ENCODE measurements around the gene VTA1.
"Not testable (repeated sequence)": the region's sequence is repeated elsewhere in the genome, so short reads cannot be mapped to it uniquely, and the experiment has no call there.

Gene VTA1

DNA sequence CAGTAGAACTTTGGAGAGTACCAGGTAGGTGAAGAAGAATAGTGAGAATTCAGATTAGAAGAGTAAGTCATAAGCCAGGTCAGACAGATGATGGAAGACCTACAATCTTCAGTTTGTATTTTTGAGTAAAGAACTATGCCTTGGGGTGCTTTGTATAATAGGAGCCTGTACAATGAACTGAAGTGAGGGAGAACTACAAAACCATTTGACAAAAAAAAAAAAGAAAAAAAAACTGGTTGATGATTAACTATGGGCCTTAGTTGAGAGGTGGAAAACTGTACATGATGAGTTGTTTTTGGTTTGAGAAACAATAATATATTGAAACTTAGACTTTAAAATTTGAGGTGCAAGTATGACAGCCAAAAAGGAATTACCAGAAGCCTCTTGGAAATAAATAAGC is 25.7 kb downstream of the VTA1 start:
- no peak for DNase-seq

DNA sequence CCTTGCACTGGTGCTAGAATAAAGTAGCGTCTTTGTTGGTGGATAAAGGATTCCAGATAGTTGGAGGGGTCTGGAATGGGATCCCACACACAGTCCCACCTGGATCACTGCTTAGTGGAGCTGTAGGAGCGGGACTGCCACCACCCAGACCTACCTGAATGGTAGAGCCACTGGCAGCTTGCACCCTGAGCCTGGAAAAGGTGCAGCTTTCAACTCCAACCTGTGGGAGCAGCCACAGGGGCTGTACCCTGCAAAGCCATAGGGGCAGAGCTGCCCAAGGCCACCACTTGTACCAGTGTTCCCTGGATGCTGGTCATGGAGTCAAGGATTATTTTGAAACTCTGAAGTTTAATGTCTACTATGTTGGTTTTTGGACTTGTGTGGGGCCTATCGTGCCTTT is 26.9 kb downstream of the VTA1 start:
- no peak for DNase-seq

DNA sequence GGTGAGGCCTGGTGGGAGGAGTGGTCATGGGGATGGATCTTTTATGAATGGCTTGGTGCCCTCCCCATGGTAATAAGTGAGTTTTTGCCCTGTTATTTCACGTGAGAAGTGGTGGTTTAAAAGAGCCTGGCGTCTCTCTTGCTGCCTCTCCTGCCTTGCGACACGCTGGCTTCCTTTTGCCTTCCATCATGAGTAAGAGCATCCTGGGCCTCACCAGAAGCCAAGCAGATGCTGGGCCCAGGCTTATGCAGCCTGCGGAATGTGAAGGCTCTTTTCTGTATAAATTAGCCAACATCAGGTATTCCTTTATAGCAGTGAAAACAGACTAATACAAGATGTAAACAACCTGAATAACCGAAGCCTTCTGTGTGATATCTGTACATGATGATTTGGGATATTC is 27.6 kb downstream of the VTA1 start:
- DNase-seq, result no peak

DNA sequence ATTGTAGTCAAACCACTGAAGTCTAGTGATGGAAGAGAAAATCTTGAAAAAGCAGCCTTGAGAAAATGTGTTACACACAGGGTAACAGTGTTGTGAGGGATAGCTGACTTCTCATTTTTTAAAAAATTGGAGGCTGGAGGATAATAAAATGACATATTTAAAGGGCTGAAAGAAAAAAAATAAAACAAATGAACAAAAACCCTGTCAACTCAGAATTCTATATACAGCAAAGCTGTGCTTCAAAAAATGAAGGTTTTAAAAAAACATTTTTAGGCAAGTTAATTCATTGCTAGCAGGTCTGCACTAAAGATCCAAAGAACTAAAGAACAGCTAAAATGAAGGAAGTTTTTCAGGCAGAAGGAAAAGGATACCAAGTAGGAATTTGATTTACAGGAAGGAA is 31.1 kb downstream of the VTA1 start:
- no peak for DNase-seq

DNA sequence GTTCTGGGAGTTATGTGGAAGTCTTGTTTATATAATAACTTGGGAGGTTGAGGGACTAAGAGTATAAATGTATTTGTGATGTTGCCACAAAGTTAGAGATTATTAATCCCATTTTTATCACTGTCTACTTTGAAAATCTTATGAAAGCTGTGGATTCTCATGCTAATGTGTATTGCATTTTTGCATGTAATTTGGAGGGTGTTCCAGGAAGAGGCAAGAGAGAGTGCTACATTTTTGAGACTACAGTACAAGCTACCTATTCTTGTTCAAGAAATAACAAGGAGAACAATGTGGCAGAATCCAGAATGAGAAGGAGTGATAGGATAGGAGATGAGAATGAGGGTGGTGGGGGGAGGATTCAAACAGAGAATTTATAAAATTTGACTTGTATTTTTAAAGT is 34.9 kb downstream of the VTA1 start:
- no peak for DNase-seq

DNA sequence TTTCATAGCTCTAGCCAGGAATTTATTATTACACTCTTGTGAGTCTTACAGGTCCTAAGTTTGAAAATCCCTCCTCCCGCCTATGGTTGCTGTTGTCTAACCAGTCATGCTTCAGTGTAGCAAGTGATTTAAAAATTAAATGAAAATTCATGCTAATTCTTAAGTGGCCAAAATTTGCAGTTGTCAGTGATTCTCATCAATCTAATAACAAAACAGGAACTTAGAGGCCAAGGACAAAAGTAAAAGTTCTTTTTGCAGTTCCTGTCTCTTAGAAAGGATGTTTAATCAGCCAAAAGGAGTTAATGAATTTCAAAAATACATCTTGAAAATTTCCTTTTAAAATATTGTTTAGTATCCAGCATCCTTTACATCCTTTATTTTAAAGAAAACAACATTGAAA is 36.3 kb downstream of the VTA1 start:
- DNase-seq, result no peak

DNA sequence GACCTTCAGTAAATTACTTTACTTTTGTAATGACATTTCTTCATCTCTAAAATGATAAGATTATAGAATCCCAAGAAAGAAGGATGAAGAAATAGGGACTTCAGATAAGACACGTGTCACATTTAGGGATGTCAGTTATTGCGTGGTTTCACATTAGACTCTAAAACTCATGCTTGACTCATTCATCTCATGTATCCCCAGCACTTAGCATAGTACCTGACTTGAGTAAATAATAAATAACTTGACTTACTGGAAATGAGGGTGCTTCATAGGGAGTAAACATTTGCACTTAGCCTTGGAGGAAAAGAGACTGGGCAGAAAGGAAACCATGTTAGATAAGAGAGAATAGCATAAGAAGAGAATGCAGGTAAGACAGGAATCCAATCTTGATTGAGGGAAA is 37.2 kb downstream of the VTA1 start:
- DNase-seq, result no peak

DNA sequence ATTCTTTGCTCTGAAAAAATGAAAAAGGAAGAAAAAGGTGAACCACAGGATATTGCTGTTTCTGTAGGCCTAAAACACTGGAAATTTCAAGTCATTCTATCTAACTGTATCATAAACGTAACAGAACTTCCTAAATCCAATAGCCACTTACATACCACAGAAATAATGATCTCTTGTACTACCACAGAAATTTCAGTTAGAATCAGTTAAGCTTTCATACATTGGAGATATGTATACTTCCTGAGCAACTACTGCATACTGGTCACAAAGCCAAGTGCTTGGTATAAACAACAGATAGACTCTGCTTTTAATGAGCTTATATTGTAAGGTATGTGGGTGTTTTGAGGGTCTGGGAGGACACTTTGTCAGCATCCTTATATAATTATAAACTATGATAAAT is 38.6 kb downstream of the VTA1 start:
- DNase-seq, result no peak

DNA sequence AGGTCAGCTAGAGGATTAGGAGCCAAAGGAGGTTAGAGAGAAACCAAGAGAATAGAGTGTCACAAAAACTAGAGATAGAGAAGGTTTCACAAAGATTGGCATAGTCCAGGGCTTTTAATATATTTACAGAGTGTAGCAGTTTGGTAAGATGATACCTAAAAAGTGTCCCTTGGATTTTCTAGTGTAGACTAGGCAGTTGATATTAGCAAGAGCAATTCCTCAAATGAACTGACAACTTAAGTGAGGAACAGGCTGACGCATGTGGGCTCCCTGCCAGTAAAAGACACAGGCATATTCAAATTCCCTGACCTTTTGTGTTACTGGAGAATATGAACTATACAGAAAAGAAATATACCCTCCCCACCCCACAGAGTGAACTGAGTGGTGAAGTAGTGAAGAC is 40.1 kb downstream of the VTA1 start:
- DNase-seq, result no peak

DNA sequence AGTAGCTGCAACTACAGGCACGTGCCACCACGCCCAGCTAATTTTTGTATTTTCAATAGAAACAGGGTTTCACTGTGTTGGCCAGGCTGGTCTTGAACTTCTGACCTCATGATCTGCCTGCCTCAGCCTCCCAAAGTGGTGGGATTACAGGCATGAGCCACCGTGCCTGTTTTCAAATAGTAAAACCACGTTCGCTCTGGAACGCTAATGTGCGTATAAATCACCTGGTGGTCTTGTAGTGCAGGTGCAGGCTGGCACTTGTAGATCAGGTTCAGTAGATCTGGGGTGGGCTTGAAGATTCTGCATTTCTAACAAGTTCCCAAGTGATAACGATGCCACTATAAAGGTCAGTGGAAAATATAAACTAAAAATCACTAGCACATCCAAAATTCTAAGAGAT is 41.3 kb downstream of the VTA1 start:
- not testable (repeated sequence) for DNase-seq

DNA sequence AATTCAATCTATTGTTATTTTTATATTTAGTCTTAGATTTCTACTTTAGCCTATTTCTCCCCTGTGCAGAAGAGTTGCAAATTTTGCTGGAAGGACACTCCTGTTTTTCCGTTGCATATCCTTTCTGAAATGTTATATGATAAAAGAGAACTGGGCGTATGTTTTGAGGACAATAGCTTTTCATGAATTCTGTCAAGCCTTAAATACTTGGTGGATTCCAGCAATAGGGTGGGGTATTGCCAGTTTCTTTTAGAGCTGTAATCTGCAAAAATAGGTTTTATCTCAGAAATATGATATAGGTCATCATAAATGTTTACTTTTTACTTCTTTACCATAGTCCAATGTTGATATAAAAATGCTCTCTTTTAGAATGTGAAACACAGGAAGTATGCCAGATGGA is 42.0 kb downstream of the VTA1 start:
- no peak for DNase-seq

DNA sequence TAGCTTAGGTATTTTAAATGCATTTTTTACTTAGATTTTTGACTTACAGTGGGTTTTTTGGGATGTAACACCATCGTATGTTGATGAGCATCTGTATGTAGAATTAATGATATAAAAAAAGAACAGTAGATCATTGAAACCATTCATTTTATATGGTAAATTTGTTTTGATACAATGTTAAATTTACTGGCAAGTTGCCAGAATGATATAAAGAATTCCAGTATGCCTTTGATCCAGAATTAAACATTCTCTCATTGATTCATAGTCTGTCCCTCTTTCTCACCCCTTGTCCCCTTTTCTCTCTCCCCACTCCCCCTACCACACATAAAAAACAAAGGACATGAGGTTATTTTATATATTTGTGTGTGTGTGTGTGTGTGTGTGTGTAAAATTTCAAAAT is 45.3 kb downstream of the VTA1 start:
- DNase-seq, result no peak

DNA sequence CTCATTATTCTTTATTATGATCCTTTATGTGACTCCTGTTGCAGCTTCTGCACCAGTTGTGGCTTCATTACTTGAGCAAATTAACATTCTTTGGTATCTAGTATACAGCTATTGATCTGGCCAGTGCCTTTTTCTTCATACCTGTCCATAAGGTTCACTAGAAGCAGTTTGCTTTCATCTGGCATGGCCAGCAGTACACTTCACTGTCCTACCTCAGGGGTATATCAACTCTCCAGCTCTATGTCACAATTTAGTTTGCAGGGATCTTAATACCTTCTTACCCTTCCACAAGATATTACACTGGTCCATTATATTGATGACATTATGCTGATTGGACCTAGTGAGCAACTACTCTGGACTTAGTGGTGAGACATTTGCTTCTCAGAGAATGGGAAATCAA is 46.6 kb downstream of the VTA1 start:
- no peak for DNase-seq

DNA sequence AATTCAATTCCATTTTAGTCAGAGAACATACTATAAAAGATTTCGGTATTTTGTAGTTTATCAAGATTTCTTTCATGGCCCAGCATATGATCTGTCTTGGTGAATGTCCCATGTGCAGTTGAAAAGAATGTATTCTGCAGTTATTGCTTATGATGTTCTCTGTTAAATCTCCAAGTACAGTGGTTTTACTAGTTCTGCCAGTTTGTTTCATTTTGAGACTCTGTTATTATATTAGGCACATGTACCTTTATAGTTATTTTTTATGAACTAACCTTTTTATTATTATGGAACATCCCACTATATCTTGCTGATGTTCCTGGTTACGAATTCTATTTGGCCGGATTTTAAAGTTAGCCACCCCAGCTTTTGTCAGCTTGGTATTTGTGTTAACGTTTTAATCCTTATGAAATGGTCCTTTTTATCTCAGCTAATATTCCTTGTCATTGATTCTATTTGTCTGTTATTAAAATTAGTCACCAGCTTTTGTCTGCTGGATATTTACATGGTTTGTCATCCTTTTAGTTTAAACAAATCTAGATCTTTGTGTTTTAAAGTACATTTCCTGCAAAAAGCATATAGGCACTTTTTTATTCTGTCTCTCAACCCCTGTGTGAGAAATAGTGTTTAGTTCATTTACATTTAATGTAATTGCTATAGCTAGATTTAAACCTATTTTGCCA is 48.9 kb downstream of the VTA1 start:
- DNase-seq, result no peak

DNA sequence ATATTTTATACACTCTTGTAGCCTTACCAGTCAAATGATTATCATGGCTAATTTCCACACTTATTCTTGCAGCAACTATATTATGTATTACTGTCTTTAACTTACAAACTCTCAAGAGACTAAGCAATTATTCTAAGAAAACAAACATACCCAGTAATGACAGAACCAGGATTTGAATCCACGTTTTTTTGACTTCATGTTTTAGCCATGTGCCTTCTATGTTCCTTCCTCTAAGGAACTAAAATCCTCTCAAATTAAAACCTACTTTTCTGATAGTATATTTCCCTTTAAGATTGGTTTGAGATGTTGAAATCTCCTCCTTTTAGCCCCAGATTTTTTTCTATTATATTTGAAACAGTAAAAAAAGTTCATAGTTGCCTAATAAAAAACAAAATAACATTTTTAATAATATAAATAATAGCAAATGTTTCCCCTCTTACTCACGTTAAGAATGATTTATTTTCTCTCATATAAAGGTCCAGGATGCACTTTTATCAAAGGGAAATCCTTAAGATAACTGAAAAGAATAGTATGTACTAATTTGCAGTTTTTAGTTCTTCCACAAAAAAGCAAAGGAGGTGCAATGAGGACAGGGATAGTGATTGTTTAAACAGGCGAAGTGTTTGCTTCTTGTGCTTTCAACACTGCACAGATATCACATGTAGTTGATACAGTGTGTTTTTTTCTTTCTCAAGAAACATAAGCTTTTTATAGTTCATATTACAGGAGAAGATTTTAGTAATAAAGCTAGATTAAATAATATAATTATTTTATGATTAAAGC is 54.0 kb downstream of the VTA1 start:
- DNase-seq, result no peak

DNA sequence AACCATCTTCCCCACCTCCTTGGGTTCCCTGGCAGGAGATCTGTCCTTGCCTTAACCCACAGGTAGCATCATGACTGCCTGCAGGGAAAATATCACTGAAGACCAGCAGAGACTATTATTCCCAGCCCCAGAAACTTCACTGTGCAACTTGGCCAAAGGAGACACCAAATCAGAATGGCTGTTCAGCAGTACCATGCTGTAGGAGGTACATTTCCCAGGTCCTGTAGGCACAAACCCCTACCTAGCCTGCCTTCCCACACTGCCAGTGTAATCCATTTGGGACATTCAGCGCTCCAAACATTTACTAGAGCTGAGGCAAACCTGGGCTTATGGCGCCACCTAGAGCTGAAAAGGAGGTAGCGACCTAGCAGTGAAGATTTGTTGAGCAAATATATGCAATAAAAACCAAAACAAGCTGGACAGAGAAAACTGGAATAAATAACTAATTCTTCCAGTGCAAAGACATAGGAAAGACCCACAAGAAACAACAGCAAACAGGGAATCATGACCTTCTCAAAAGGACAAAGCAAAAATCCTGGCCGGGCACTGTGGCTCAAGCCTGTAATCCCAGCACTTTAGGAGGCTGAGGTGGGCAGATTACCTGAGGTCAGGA is 60.3 kb downstream of the VTA1 start:
- peak; percentile 22 for DNase-seq

DNA sequence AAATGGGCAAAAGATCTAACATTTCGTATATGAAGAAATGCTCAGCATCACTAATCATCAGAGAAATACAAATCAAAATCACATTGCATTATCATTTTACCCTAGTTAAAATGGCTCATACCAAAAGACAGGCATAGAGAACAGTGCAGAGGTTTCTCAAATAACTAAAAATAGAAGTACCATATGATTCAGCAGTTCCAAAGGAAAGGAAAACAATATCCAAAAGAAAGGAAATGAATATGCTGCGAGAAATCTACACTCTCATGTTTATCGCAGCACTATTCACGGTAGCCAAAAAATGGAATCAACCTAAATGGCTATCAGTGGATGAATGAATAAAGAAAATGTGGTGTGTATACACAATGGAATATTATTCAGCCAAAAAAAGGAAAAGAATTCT is 63.5 kb downstream of the VTA1 start:
- DNase-seq, result no peak

DNA sequence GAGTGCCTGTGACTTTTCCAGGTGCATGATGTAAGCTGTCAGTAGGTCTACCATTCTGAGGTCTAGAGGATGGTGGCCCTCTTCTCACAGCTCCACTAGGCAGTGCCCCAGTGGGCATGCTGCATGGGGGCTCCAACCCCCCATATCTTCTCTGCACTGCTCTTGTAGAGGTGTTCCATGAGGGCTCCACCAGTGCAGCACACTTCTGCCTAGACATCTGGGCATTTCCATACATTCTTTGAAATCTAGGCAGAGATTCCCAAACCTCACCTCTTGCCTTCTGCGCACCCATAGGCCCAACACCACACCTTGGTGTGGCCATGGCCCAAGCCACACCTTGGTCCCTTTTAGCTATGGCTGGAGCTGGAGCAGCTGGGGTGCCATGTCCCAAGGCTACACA is 66.3 kb downstream of the VTA1 start:
- no peak for DNase-seq

DNA sequence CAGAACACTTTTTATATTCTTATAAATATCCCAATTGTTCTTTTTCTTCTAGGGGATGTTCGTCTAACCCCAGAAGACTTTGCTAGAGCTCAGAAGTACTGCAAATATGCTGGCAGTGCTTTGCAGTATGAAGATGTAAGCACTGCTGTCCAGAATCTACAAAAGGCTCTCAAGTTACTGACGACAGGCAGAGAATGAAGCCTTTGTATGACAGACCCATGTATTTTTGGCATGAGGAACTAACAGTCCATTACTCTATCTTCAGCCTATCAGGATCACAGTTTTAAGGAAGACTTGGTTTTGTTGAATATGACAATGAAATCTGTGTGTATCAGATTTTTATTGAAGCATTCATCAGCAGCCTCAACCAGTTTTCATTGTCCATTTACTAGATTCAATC is 71.4 kb downstream of the VTA1 start:
- DNase-seq, result no peak

DNA sequence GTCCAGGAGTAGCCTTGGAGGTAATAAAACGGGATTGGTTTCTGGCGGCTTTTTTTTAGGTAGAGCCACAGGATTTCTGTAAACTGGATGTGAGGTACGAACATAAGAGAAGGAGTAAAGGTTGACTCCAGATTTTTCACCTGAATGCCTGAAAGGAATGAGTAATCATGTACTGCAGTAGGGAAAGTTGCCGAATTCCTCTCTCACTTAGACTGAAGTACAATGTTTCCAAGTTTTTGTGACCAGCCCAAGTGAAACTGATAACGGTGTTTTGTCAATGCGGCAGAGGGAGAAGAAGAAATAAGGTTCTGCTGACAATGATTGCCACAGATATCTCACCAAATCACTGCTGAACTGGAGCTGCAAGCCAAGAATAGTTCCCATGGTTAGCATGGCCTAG is 75.0 kb downstream of the VTA1 start:
- DNase-seq, result no peak

DNA sequence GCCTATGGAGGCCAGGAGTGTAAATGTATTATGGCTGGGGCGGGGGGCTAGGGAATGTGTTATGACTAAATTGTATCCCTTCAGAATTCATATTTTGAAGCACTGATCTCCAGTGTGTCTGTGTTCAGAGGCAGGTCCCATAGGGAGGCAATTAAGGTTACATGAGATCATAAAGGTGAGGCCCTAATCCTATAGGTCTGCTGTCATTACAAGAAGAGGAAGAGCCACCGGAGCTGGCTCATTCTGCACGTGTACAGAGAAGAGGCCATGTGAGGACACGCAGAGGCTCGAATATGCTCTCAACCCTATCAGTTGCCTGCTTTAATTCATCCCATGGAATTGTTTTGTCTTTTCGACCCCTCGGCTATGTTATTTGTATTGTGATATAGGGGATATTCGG is 76.9 kb downstream of the VTA1 start:
- no peak for DNase-seq

DNA sequence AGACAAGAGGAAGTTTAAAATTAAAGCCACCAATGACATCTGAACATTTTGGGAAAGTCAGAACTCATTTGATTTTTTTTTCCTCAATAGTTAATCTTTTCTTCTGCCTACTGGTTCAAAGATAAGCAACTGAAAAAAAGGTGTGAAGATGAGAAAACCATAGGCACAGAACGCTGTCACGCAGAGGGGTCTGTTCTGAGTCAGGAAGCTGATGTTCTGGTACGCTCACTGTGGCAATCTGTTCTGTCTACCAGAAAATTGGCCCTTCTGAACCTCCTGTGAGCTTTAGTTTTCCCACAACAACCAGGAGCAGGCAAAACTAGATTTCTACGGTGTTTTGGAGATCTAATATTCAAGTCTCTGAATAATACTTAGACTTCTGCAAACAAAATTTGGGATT is 78.1 kb downstream of the VTA1 start:
- DNase-seq, result no peak

DNA sequence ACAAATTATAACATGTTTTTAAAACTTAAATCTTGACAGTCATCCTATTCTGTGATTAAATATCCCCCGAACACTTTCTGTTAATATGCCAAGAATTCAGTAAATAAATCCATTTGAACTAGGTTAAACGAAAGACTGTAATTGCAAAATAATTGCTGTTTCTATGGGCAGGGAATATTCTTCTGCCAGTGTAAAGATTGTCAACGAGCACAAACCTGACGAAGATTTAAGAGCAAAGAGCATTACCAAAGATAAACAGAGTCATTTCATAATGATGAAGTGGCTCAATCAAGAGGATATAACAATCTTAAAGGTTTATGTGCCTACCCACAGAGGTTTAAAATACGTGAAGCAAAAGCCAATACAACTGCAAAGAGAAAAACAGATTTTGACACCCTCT is 78.5 kb downstream of the VTA1 start:
- no peak for DNase-seq

DNA sequence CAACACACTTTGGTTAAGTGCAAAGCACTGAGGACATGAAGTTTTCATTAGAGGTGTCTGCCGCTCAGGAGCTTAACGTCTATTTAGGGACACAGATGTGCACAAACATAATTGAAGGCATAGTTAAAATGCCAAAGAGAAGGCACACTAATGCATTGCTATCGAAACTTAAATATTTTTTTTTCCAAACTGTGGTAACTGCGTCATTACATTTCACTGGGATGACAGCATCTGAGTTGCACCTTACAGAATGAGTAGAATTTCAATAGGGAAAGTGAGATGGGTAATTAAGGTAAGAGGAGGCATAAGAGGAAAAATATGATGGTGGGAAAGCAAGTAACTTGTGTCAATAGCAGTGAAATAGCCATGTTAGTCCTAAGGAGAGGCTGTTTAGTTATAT is 79.7 kb downstream of the VTA1 start:
- no peak for DNase-seq
